Prostate gland (tissue), 2 donors: ENCODE data around the gene CCDC85B. TPM values are rescaled to one million over a fixed set of nuclear protein-coding genes. Genes with fewer than 3 reads are reported as not detected.

ENCODE experiments used
- DNase-seq: peaks from one replicate; pipeline ENCODE4 v3.0.0-alpha.2; 2019; ENCODE audit warnings: low spot score
- H3K27ac ChIP-seq, 2 donors: fragments of 200-600 bp; sonication (generic); 2 replicates each; pipeline ENCODE4 v1.5.1; 2017 to 2019
- H3K27me3 ChIP-seq: fragments of 200-600 bp; sonication (generic); replicated peaks from 2 replicates; pipeline ENCODE4 v1.5.1; 2019; ENCODE audit not compliant: insufficient read depth
- H3K36me3 ChIP-seq, 2 donors: fragments of 200-600 bp; sonication (generic); 1 replicate in 1 of 2; 2 replicates in 1 of 2; pipeline versions ENCODE4 v1.5.1 to v1.8.1; 2017 to 2019
- H3K4me1 ChIP-seq: fragments of 200-600 bp; sonication (generic); replicated peaks from 2 replicates; pipeline ENCODE4 v1.5.1; 2019
- H3K4me3 ChIP-seq, 2 donors: fragments of 200-600 bp; sonication (generic); 2 replicates each; pipeline ENCODE4 v1.5.1; 2017 to 2019
- H3K9me3 ChIP-seq: fragments of 200-600 bp; sonication (generic); 2 replicates; pipeline ENCODE4 v1.5.1; 2017
- POLR2A ChIP-seq: fragments of 450-650 bp; IDR thresholded peaks from one replicate; pipeline ENCODE4 v1.6.1; 2016; ENCODE audit warnings: antibody characterized with exemption, mild to moderate bottlenecking
- POLR2AphosphoS5 ChIP-seq: sonication (generic); formaldehyde crosslinking; IDR thresholded peaks from one replicate; pipeline ENCODE4 v1.6.1; 2017; ENCODE audit warnings: antibody characterized with exemption
- WGBS: methylation state at CpG from one replicate; pipeline ENCODE4 v1.1.5; 2018; 5-methylcytosine and 5-hydroxymethylcytosine counted together
- intact Hi-C: fragments of 100-400 bp; cut with DNase I; formaldehyde crosslinking; loops from one replicate; pipeline ENCODE4 v1.14.2; 2022
- total RNA-seq, 2 donors: library from RNA; depleted of rRNA; stranded (reverse); fragments of >200 nt; gene quantifications; one replicate each; pipeline ENCODE4 v1.1.0, GENCODE V29; 2016
- TF ChIP-seq, protein P1 (sequence below), 4 experiments: fragments of 200-600 bp in 2 of 4; fragments of 450-650 bp in 2 of 4; sonication (generic) in 2 of 4; IDR thresholded peaks; 1 replicate in 3 of 4; 2 replicates in 1 of 4; pipeline ENCODE4 v1.5.1; 2016 to 2019; ENCODE audit warnings: antibody characterized with exemption in 4 of 4, mild to moderate bottlenecking in 2 of 4, moderate library complexity in 2 of 4

The CCDC85B gene
- total RNA-seq, 2 donors from 2014 or later, result 40.4 to 55.0 TPM

DNA sequence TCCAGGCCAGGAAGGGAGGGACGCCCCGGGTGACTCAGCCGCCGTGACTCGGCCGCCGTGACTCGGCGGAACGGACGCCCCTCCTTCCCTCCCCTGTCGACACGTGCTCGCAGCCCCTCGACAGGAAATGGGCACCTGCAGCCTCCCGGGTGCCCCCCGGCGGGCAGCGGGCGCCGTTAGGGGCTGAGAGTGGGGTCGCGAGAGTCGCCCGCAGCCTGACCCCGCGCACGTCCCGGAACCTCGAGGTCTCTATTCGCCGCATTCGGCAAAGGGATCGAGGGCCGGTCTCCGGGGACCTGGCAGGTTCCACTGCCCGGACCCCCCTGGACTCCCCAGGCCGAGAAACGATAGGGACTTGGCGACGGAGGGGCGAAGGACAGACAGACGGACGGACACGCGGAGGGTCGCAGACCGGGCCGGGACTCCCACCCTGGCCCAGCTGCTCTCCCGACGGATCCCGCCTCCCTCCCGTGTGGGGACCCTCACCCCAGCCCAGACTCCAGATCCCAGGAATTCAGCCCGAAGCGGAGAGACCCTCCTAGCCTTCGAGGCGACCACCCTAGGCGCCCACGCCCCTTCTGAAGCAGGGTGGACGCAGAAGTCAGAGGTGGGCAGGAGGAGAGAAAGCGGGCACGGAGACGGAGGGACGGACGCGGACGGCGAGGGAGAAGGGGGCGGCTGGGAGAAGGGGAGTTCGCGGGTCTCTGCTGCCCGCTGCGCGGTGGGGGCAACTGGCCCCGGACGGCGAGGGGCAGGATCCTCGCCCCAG lies 9.1 kb downstream of the CCDC85B start:
- Histone ChIP-seq H3K27ac (peak overlapping the region; percentile 32 to 53), H3K4me3 (peak overlapping the region; percentile 43 to 45), H3K9me3 (no peaks in the 10 kb centered on the region), H3K27me3 (no peaks in the 10 kb centered on the region), H3K36me3 (no peaks in the 10 kb centered on the region), H3K4me1 (no peaks in the 10 kb centered on the region)
- intact Hi-C loops, result no loop called here
- WGBS, result 2% methylated on average over 55 of the region's 78 CpGs
- TF ChIP-seq POLR2A, result peak; percentile 40
- TF ChIP-seq, protein P1, sequence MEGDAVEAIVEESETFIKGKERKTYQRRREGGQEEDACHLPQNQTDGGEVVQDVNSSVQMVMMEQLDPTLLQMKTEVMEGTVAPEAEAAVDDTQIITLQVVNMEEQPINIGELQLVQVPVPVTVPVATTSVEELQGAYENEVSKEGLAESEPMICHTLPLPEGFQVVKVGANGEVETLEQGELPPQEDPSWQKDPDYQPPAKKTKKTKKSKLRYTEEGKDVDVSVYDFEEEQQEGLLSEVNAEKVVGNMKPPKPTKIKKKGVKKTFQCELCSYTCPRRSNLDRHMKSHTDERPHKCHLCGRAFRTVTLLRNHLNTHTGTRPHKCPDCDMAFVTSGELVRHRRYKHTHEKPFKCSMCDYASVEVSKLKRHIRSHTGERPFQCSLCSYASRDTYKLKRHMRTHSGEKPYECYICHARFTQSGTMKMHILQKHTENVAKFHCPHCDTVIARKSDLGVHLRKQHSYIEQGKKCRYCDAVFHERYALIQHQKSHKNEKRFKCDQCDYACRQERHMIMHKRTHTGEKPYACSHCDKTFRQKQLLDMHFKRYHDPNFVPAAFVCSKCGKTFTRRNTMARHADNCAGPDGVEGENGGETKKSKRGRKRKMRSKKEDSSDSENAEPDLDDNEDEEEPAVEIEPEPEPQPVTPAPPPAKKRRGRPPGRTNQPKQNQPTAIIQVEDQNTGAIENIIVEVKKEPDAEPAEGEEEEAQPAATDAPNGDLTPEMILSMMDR (IDR thresholded peaks at IDR 0.05), result no peak
- no peak for DNase-seq

- peak; percentile 90 for DNase-seq
- Histone ChIP-seq H3K36me3 (no peaks in the 10 kb centered on the region), H3K27me3 (no peaks in the 10 kb centered on the region), H3K27ac (peak within 1 kb of the TSS; percentile 32 to 53), H3K4me3 (peak within 1 kb of the TSS; percentile 43 to 45), H3K9me3 (no peaks in the 10 kb centered on the region), H3K4me1 (no peaks in the 10 kb centered on the region)
- intact Hi-C loops, result no loop called here
- 2% methylated on average over 70 of the region's 80 CpGs for WGBS
- TF ChIP-seq POLR2A (peak; percentile 86), POLR2AphosphoS5 (peak; percentile 88)
- TF ChIP-seq, protein P1 (IDR thresholded peaks at IDR 0.05), result no peak
Observed at GRCh38 chr11:65900125-65900898, 9.8 kb downstream of the CCDC85B start, which contains the start of gene FOSL1. TSS of gene FOSL1 (minus strand) at chr11:65900388. CDS start at chr11:65900339, 49 bp downstream.

GRCh38 chr11:65900899-65901180 lies 10.4 kb downstream of the CCDC85B start:
- H3K4me3 ChIP-seq, result peak overlapping the region in 1 of 2 donors; percentile 45
- no peaks in the 10 kb centered on the region for H3K4me1 ChIP-seq
- no peaks in the 10 kb centered on the region for H3K9me3 ChIP-seq
- no peak for DNase-seq
- intact Hi-C loops, result no loop called here
- 72% methylated on average over 11 of the region's 11 CpGs for WGBS
- H3K27me3 ChIP-seq, result no peaks in the 10 kb centered on the region
- TF ChIP-seq POLR2AphosphoS5, result no peak
- TF ChIP-seq, protein P1 (IDR thresholded peaks at IDR 0.05), result no peak
- TF ChIP-seq POLR2A, result no peak
- no peaks in the 10 kb centered on the region for H3K36me3 ChIP-seq
- H3K27ac ChIP-seq, result peak overlapping the region; percentile 9 to 32

DNA sequence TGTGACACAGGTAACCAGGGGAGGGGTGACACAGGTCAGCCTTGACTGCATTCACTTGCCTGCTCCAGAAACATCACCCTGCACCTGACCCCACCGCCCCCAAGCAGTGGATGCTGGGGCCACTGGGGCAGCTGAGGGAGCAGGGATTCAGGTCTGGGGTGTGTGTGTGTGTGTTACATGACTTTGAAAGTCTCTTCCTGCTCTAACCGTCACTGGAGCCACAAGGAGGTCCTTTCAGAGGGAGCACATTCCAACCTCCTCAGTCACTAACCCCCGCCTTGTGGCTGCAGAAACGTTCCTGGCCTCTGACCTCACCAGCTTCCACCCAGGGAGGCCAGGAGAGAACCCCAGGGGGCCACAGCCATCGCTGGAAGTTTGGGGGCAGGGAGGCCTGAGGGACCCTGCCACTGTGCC lies 12.6 kb downstream of the CCDC85B start:
- H3K27me3 ChIP-seq, result no peaks in the 10 kb centered on the region
- no peaks in the 10 kb centered on the region for H3K4me1 ChIP-seq
- no peaks in the 10 kb centered on the region for H3K36me3 ChIP-seq
- DNase-seq, result no peak
- intact Hi-C loops, result no loop called here
- no peak overlapping the region for H3K4me3 ChIP-seq
- no peak for TF ChIP-seq POLR2A
- TF ChIP-seq, protein P1 (IDR thresholded peaks at IDR 0.05), result no peak
- no peak for TF ChIP-seq POLR2AphosphoS5
- WGBS, result 39% methylated on average over 5 of the region's 5 CpGs
- no peak overlapping the region for H3K27ac ChIP-seq
- H3K9me3 ChIP-seq, result no peaks in the 10 kb centered on the region
